Esophagus squamous epithelium (tissue), 4 donors: ENCODE data around the gene CCDC110.

Source experiments
- POLR2A ChIP-seq, 4 donors: fragments of 450-650 bp; IDR thresholded peaks; one replicate each; pipeline ENCODE4 v1.6.1; 2017; ENCODE audit warnings: antibody characterized with exemption in 4 of 4, mild to moderate bottlenecking in 4 of 4, moderate library complexity in 3 of 4
- TF ChIP-seq, protein P1 (sequence below), 6 experiments: fragments of 450-650 bp in 4 of 6; fragments of 200-600 bp in 2 of 6; sonication (generic) in 2 of 6; IDR thresholded peaks; one replicate each; pipeline ENCODE4 v1.5.1; 2016 to 2019; ENCODE audit warnings: antibody characterized with exemption in 6 of 6, mild to moderate bottlenecking in 4 of 6, moderate library complexity in 4 of 6

DNA sequence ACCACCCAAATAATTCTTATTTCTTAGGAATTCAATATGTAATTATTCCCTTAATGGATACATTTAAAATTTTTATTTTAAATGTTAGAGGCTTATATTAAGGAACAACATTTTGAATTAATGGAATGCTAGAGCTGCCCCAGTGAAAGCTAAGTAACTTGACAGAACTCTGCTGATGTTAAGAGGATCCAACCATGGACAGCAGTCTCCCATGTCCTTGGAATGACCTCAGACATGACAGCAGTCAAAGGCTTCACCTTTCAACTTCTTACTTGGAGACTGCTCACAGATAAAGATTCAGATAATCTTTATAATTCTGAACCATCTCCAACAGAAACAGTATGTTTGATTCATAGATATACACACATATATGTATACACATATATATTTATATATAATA is 46.5 kb upstream of the CCDC110 start:
- TF ChIP-seq, protein P1, sequence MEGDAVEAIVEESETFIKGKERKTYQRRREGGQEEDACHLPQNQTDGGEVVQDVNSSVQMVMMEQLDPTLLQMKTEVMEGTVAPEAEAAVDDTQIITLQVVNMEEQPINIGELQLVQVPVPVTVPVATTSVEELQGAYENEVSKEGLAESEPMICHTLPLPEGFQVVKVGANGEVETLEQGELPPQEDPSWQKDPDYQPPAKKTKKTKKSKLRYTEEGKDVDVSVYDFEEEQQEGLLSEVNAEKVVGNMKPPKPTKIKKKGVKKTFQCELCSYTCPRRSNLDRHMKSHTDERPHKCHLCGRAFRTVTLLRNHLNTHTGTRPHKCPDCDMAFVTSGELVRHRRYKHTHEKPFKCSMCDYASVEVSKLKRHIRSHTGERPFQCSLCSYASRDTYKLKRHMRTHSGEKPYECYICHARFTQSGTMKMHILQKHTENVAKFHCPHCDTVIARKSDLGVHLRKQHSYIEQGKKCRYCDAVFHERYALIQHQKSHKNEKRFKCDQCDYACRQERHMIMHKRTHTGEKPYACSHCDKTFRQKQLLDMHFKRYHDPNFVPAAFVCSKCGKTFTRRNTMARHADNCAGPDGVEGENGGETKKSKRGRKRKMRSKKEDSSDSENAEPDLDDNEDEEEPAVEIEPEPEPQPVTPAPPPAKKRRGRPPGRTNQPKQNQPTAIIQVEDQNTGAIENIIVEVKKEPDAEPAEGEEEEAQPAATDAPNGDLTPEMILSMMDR (IDR thresholded peaks at IDR 0.05): no peak
- TF ChIP-seq POLR2A (IDR thresholded peaks at IDR 0.05): no peak
